Measurements from ENCODE around the gene TFB2M.

TFB2M gene

DNA sequence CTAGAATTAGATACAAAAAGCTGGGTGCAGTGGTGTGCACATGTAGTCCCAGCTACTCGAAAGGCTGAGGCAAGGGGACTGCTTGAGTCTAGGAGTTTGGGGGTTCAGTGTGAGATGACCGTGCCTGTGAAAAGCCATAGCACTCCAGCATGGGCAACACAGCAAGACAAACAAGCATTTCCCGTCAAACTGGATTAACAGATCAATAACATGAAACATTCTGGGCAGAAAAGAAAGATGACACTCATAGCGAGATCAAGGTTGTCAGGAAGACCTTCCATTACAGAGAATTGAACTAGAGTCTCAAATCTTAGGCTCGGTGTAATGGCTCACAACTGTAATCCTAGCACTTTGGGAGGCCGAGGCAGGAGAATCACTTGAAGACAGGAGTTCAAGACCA, 14.0 kb downstream of the TFB2M start:
- no peak for DNase-seq (ENCODE audit: low read depth)

DNA sequence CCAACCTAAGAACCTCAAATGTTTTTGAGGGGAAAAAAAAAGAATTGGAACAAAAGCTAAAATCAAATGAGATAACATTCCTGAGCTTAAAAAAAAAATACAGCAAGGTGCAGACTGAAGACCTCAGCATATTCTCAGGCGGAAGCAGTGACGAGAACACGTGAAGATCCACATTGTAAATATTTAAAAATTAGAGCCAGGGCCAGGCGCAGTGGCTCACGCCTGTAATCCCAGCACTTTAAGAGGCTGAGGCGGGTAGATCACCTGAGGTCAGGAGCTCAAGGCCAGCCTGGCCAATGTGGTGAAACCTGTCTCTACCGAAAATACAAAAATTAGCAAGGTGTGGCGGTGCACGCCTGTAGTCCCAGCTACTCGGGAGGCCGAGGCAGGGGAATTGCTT, 15.7 kb downstream of the TFB2M start:
- DNase-seq (ENCODE audit: low read depth): no peak

DNA sequence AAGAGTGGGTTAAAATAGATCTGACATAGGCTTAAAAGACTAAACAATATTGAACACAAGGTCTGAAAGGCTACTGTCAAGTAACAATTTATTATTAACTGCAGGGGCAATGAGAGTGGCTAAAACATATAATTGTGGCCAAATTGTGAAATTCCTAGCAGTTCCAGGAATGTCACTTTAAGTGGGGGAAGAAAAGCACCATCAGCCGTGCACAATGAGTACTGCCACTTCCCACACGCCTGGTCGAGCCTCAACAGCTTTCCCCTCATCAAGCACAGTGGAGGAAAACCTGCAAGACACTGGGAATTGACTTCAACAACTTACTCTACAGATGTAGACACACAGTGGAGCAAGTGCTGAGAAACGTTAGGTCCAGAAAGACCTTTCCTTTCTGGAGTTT, 16.4 kb downstream of the TFB2M start:
- no peak for DNase-seq (ENCODE audit: low read depth)

GRCh38 chr1:246544001-246544400, 22.1 kb downstream of the TFB2M start:
- no peak for DNase-seq (ENCODE audit: low read depth)

DNA sequence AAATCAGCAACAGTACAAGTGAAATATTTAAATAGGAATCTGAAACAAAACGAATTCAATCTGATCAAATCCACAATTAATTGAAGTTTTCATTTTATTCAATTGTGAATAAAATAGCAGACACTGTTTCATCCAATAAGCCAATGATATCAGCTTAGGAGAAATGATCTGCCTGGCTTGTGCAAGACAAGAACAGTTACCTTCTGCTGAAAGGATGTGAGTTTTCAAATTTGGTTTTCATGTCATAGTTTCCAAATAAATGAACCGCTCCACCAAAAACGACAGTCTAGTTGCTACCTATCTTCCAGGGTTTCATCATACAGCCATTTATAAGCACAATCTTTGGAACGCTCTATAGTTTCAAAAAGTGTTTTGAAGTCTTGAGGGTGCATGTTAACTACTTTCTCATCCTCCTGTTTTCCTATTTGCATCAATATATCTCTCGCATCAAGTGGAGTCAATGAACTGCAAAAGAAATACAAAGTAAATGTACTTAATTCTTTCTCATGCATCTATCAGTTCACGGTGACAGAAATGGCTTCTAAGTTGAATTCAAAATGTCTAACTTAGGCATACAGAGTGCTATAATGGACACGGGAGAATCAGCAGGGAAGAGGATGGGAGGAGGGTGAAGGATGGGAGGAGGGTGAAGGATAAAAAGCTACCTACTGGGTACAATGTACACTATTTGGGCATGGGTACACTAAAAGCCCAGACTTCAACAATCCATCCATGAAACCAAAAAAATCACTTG, 25.1 kb downstream of the TFB2M start:
- no peak for DNase-seq (ENCODE audit: low read depth)

DNA sequence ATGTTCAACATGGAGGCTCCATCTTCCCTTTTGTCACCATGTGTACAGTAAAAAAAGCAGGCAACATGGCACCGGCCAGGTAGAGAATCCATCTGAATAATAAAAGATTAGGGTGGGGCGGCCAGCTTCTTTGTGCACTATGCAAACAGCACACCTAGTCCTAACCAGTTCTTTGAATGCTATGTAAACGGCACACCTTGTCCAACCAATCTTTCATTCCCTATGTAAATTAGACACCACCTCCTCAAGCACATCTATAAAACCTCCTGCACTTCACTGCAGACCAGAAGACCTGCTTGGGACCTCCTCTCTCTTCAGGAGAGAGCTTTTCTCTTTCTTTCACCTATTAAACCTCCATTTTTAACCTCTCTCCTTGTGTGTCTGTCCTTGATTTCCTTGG, 28.2 kb downstream of the TFB2M start:
- no peak for DNase-seq (ENCODE audit: low read depth)

GRCh38 chr1:246537441-246537840, 28.6 kb downstream of the TFB2M start:
- DNase-seq (ENCODE audit: low read depth): no peak

- no peak for DNase-seq (ENCODE audit: low read depth)
Measured at GRCh38 chr1:246534114-246534513, 31.9 kb downstream of the TFB2M start.

GRCh38 chr1:246533371-246533905, 32.6 kb downstream of the TFB2M start:
- DNase-seq (ENCODE audit: low read depth): no peak

GRCh38 chr1:246532519-246532918, 33.5 kb downstream of the TFB2M start:
- DNase-seq (ENCODE audit: low read depth): no peak

GRCh38 chr1:246530482-246530881, 35.6 kb downstream of the TFB2M start:
- no peak for DNase-seq (ENCODE audit: low read depth)

GRCh38 chr1:246528933-246529731, 36.9 kb downstream of the TFB2M start:
- no peak for DNase-seq (ENCODE audit: low read depth)

- DNase-seq (ENCODE audit: low read depth): no peak
Measured at GRCh38 chr1:246527402-246528088, 38.5 kb downstream of the TFB2M start.

DNA sequence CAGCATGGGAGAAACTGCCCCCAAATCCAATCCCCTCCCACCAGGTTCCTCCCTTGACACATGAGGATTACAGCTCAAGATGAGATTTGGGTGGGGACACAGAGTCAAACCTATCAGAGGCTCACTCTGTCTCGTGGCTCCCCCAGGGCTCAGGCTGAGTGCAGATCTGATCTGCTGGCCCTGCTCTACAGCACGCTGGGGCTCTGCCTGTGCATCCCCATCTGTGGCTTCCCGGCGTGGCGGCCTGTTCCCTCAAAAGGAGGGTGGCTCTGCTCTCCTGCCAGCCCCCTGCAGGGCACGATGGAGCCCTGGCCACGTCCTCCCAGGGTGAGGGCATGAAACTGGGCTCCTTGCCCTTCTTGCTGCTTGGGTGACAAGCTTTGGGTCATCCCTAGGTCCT, 39.1 kb downstream of the TFB2M start:
- DNase-seq (ENCODE audit: low read depth): no peak

- no peak for DNase-seq (ENCODE audit: low read depth)
Measured at GRCh38 chr1:246526380-246526779, 39.7 kb downstream of the TFB2M start.

DNA sequence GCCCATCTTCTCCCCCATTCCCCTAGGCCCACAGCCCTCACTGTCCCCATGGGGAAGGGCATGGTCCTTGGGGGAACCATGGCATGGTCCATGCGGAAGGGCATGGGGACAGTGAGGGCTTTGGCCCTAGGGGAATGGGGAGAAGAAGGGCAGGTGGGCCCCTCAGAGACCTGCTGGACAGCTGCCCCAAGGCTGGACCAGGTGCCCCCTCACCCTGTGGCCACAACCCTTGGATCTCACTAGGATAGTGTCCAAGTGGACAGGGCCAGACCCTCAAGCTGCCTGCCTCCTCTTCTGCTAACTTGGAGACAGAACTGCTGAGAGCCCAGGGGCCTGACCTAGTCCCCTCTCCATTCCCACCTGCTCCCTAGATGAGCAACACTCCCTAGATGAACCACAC, 46.5 kb downstream of the TFB2M start:
- DNase-seq (ENCODE audit: low read depth): no peak

GRCh38 chr1:246518456-246519205, 47.4 kb downstream of the TFB2M start:
- DNase-seq (ENCODE audit: low read depth): no peak

DNA sequence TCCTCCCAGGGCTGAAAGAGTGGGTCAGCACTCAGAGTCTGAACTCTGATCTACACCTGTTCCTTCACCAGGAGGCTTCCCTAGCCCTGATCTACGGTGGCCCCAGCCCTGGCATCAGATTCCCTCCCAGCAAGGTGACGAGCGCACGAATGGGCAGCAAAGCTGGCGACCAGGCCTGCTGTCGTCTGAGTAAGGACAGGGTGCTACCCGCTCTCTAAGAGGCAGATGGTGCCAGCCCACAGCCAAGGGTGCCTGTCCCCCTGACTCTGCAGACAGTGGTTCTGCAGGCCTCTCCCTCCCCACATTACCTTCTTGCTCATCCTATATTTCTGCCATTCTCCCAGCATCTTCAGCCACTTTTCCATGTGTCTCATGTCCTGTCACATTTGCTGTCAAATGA, 48.7 kb downstream of the TFB2M start:
- DNase-seq (ENCODE audit: low read depth): no peak

DNA sequence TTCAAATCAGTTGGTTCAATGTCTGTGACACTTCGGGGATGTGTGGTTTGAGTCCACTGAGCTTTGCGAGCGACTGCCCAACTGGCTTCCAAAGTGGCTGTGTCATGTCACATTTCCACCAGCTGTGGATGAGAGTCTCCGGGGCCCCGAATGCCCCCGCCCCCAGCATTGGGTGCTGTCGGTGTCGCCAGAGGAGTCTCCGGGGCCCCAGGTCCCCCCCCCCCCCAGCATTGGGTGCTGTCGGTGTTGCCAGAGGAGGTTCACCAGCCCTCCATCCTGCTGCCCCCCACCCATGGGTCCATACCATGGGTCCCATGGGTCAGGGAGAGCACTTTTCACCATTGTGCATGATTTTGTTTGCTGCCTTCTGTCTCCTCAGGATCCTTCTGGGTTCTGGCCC, 49.9 kb downstream of the TFB2M start:
- DNase-seq (ENCODE audit: low read depth): no peak

DNA sequence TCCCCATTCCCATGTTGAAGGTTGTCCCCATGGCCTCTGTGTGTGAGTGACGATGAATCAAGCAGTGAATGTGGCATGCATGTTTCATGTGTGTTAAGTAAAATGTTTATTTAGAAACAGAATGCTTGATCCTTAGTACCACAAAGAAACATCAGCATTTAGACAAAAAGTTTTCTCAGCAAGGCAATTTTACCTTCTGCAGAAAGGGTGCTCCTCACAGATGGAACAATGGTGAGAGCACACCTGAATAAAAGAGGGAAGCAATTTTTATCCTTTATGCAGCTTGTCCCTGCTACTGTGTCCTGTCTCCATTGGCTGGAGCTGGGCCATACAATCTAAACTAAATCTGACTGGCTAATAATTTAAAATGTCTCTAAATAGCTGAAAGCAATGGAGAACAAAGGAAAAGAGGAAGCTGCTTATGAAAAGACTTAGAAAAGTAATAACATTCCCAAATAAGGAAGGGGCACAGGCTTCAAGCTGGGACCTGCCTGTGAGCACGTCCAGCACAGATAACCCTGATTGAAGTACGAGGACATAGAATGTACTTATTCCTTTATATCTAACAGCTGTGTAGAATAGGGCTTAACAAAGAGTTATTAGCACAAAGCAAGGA, 50.6 kb downstream of the TFB2M start:
- DNase-seq (ENCODE audit: low read depth): no peak

GRCh38 chr1:246513619-246514343, 52.3 kb downstream of the TFB2M start:
- DNase-seq (ENCODE audit: low read depth): no peak
